ENCODE data around the gene IL4R. TPM values are rescaled to one million over a fixed set of nuclear protein-coding genes. Genes with fewer than 3 reads are reported as not detected.
"Not testable (repeated sequence)": the region's sequence is repeated elsewhere in the genome, so short reads cannot be mapped to it uniquely, and the experiment has no call there.

IL4R gene
- total RNA-seq, 1 donor from 2014 or later, result 36.8 TPM

- no peak for TF ChIP-seq CTCF (conservative IDR thresholded peaks at IDR 0.05; ENCODE audit: low read depth, low read length)
- DNase-seq (ENCODE audit: low read depth), result no peak
- no peak overlapping the region for H3K4me3 ChIP-seq (ENCODE audit: low read depth, low read length)
These were observed 92.0 kb downstream of the IL4R start for GRCh38 chr16:27405546-27406451.

GRCh38 chr16:27406511-27407128, 92.8 kb downstream of the IL4R start:
- no peak for DNase-seq (ENCODE audit: low read depth)
- H3K4me3 ChIP-seq (ENCODE audit: low read depth, low read length), result no peak overlapping the region
- no peak for TF ChIP-seq CTCF (conservative IDR thresholded peaks at IDR 0.05; ENCODE audit: low read depth, low read length)

GRCh38 chr16:27407133-27407532, 93.4 kb downstream of the IL4R start:
- no peak overlapping the region for H3K4me3 ChIP-seq (ENCODE audit: low read depth, low read length)
- DNase-seq (ENCODE audit: low read depth), result no peak
- no peak for TF ChIP-seq CTCF (conservative IDR thresholded peaks at IDR 0.05; ENCODE audit: low read depth, low read length)

- DNase-seq (ENCODE audit: low read depth), result no peak
- H3K4me3 ChIP-seq (ENCODE audit: low read depth, low read length), result no peak overlapping the region
- no peak for TF ChIP-seq CTCF (conservative IDR thresholded peaks at IDR 0.05; ENCODE audit: low read depth, low read length)
These were observed 94.3 kb downstream of the IL4R start for GRCh38 chr16:27408012-27408601.

- no peak overlapping the region for H3K4me3 ChIP-seq (ENCODE audit: low read depth, low read length)
- DNase-seq (ENCODE audit: low read depth), result no peak
- no peak for TF ChIP-seq CTCF (conservative IDR thresholded peaks at IDR 0.05; ENCODE audit: low read depth, low read length)
These were observed 94.8 kb downstream of the IL4R start for GRCh38 chr16:27408602-27409031.

GRCh38 chr16:27409958-27410357, 96.2 kb downstream of the IL4R start:
- not testable (repeated sequence) for H3K4me3 ChIP-seq (ENCODE audit: low read depth, low read length); DNase-seq (ENCODE audit: low read depth)

- no peak for DNase-seq (ENCODE audit: low read depth)
- no peak overlapping the region for H3K4me3 ChIP-seq (ENCODE audit: low read depth, low read length)
- no peak for TF ChIP-seq CTCF (conservative IDR thresholded peaks at IDR 0.05; ENCODE audit: low read depth, low read length)
These were observed 97.0 kb downstream of the IL4R start for GRCh38 chr16:27410761-27411160.

All from epithelial cell of proximal tubule (primary cell).